Activated naive CD8-positive, alpha-beta T cell treated with anti-CD3 and anti-CD28 coated beads, Interleukin-2, amount 10 ng/mL, durations not matched to agents 7 days and 5 days (primary cell): ENCODE data around the gene HINT1. TPM values are rescaled to one million over a fixed set of nuclear protein-coding genes. Genes with fewer than 3 reads are reported as not detected.
"Not testable (repeated sequence)": the region's sequence is repeated elsewhere in the genome, so short reads cannot be mapped to it uniquely, and the experiment has no call there.

Source experiments
- ATAC-seq: fragments of 150-1000 bp; cut with Tn5 transposase; one replicate; pipeline ENCODE4 v1.10.0; 2021; ENCODE audit warnings: low read depth, moderate library complexity
- POLR2A ChIA-PET: fragments of 350-600 bp; sonication (Branson Sonifier 250); formaldehyde crosslinking; loops from one replicate; lab custom pipeline; 2021; ENCODE audit warnings: antibody characterized with exemption; lab: Charles Lee
- DNase-seq: peaks from one replicate; pipeline ENCODE4 v3.0.0; 2021
- H3K27ac Mint-ChIP-seq: one replicate; pipeline ENCODE4 v1.8.0; 2022; ENCODE audit warnings: mild to moderate bottlenecking, mixed read lengths
- H3K27me3 Mint-ChIP-seq: one replicate; pipeline ENCODE4 v1.8.0; 2022; ENCODE audit warnings: mild to moderate bottlenecking, moderate library complexity, mixed read lengths
- H3K36me3 Mint-ChIP-seq: one replicate; pipeline ENCODE4 v1.8.0; 2021; ENCODE audit warnings: mild to moderate bottlenecking, mixed read lengths
- H3K4me1 Mint-ChIP-seq: one replicate; pipeline ENCODE4 v1.8.0; 2021; ENCODE audit warnings: mixed read lengths
- H3K4me3 Mint-ChIP-seq: one replicate; pipeline ENCODE4 v1.8.0; 2022; ENCODE audit warnings: mild to moderate bottlenecking, moderate library complexity, mixed read lengths
- H3K9me3 Mint-ChIP-seq: one replicate; pipeline ENCODE4 v1.8.0; 2021; ENCODE audit warnings: mixed read lengths
- total RNA-seq, 2 experiments: library from RNA; stranded (reverse); gene quantifications; one replicate each; pipeline ENCODE4 v1.2.3, GENCODE V29; 2021

The HINT1 gene
- total RNA-seq, 2 experiments from 2014 or later, result 249 to 251 TPM

DNA sequence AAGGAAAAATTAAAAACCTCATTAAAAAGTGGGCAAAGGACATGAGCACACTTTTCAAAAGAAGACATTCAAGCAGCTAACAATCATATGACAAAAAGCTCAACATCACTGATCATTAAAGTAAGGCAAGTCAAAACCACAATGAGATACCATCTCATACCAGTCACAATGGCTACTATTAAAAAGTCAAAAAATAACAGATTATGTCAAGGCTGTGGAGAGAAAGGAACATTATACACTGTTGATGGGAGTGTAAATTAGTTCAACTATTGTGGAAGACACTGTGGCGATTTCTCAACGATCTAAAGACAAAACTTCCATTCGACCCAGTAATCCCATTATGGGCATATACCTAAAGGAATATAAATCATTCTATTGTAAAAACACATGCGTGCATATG, 35.8 kb downstream of the HINT1 start:
- Mint-ChIP-seq H3K27ac (no peak overlapping the region), H3K4me3 (no peak overlapping the region), H3K9me3 (peaks cover 14% of the 10 kb centered on the region), H3K27me3 (no peaks in the 10 kb centered on the region), H3K36me3 (no peaks in the 10 kb centered on the region), H3K4me1 (no peaks in the 10 kb centered on the region)
- DNase-seq, result no peak
- POLR2A ChIA-PET, result no interaction called here
- ATAC-seq, result no peak

DNA sequence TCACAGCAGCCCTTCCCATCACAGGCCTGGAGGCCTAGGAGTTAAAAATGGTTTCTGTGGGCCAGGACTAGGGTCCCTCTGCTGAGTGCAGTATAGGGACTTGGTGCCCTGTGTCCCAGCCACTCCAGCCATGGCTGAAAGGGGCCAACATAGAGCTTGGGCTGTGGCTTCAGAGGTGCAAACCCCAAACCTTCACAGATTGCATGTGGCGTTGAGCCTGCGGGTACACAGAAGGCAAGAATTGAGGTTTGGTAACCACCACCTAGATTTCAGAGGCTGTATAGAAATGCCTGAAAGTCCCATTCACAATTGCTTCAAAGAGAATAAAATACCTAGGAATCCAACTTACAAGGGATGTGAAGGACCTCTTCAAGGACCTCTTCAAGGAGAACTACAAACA, 37.8 kb downstream of the HINT1 start:
- H3K4me3 Mint-ChIP-seq, H3K27me3 Mint-ChIP-seq, H3K36me3 Mint-ChIP-seq, H3K4me1 Mint-ChIP-seq, ATAC-seq, POLR2A ChIA-PET, DNase-seq, H3K27ac Mint-ChIP-seq: not testable (repeated sequence)
- peaks cover 14% of the 10 kb centered on the region for H3K9me3 Mint-ChIP-seq

DNA sequence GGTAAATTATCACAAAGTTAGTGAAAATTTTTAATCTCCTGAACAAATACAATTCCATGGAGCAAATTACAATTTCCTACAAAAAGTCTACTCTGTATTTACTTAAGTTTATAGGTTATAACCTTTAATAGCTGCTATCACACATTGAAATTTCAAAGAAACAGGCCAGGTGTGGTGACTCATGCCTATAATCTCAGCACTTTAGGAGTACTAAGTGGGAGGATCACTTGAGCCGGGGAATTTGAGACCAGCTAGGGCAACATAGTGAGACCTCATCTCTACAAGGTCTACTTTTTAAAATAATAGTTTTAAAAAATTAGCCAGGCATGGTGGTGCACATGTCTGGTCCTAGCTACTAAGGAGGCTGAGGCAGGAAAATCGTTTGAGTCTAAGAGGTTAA, 50.3 kb downstream of the HINT1 start:
- peaks cover 1% of the 10 kb centered on the region for H3K4me1 Mint-ChIP-seq
- no peaks in the 10 kb centered on the region for H3K36me3 Mint-ChIP-seq
- H3K9me3 Mint-ChIP-seq, result peaks cover 7% of the 10 kb centered on the region
- POLR2A ChIA-PET, result no interaction called here
- ATAC-seq, result no peak
- no peak for DNase-seq
- H3K27ac Mint-ChIP-seq, result no peak overlapping the region
- no peaks in the 10 kb centered on the region for H3K27me3 Mint-ChIP-seq
- H3K4me3 Mint-ChIP-seq, result no peak overlapping the region

DNA sequence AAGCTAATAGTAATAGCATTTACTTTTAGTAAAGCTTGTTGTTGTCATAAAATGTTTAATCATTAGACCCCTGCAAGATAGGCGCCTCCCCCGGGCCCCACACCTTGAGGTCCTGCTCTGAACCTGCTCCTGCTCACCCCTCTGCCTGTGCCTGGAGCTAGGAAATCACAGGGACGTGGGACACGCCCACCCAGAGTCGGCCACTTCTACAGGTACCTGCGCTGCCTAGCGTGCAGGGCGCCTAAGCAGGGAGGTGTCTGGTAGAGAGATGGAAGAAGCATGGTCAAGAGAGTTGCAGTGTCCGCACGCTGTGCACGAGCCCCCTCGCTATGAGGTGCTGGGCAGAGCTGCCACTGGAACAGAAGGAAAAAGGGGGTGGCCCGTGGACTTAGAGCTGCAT, 52.6 kb downstream of the HINT1 start:
- H3K4me3 Mint-ChIP-seq, result no peak overlapping the region
- H3K9me3 Mint-ChIP-seq, result no peaks in the 10 kb centered on the region

DNA sequence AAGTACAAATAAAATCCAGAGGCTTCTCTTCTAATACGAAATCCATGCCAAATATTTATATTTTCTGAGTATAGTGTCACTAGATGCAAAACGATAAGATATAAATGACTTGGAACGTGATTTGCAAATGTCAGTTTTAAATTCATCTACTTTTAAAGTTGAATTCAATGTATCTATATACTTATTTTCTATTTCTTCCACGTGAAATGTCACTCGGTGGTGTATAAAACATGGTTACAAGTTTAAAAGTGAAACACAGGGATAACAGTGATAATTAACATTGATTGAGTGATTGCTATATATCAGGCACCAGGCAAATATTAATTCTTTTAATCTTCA, 54.8 kb downstream of the HINT1 start:
- H3K4me3 Mint-ChIP-seq, result no peak overlapping the region
- POLR2A ChIA-PET, result no interaction called here
- no peaks in the 10 kb centered on the region for H3K36me3 Mint-ChIP-seq
- H3K4me1 Mint-ChIP-seq, result peaks cover 10% of the 10 kb centered on the region
- H3K27ac Mint-ChIP-seq, result no peak overlapping the region
- ATAC-seq (no peak), DNase-seq (no peak)
- peaks cover under 1% of the 10 kb centered on the region for H3K9me3 Mint-ChIP-seq
- no peaks in the 10 kb centered on the region for H3K27me3 Mint-ChIP-seq

More for the DNA sequence above, 52.6 kb downstream of the HINT1 start:
- Mint-ChIP-seq H3K36me3 (no peaks in the 10 kb centered on the region), H3K4me1 (peaks cover 5% of the 10 kb centered on the region), H3K27ac (no peak overlapping the region), H3K27me3 (no peaks in the 10 kb centered on the region)
- DNase-seq (no peak), ATAC-seq (no peak)
- POLR2A ChIA-PET, result no interaction called here

DNA sequence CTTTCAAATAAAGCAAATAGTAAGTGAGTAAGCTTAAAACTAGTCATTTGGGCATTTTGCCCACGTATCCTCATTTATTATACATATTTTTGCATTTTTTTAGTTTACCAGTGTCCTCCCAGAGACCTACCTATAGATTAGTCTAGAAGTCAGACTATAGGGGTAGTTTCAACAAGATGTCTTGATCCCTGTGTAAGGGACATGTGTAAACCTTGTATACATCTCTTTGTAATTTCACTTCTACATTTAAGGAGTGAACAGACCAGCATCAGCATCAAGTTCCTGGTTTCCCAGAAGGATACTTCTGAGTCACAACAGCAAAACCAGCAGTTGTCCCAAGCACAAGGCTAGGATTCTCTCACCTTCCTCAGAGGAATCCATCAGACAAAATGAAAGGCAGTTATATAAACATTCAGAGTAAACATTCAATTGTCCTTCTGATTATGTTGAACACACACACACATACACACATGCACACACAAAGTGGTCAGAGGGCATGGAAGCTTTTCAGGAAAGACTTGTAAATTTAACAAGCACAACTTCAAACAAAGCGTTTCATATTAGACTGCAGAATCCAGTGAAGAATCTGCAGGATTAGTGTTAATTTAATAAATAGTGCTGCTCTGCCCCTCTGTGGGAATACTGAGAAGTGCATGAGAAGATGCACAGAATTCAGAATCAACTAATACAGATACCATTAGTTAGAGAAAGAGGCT, 55.4 kb downstream of the HINT1 start:
- ATAC-seq (peak; percentile 45), DNase-seq (no peak)
- no peak overlapping the region for H3K27ac Mint-ChIP-seq
- POLR2A ChIA-PET, result no interaction called here
- no peaks in the 10 kb centered on the region for H3K27me3 Mint-ChIP-seq
- H3K4me3 Mint-ChIP-seq, result no peak overlapping the region
- no peaks in the 10 kb centered on the region for H3K36me3 Mint-ChIP-seq
- peaks cover 10% of the 10 kb centered on the region for H3K4me1 Mint-ChIP-seq
- H3K9me3 Mint-ChIP-seq, result peaks cover 1% of the 10 kb centered on the region

Other genes starting within 250 kb of the HINT1 start
- 10 to 100 TPM; 15.0 to 18.2 TPM for gene LYRM7, start 5.7 kb upstream of the HINT1 start, total RNA-seq
- gene CDC42SE2, start 98.8 kb upstream of the HINT1 start, total RNA-seq, result 100 to 1,000 TPM; 193 to 199 TPM